Duodenal mucosa (tissue), 2 donors: Measurements from ENCODE around the gene SLC13A4.
"Not testable (repeated sequence)": the region's sequence is repeated elsewhere in the genome, so short reads cannot be mapped to it uniquely, and the experiment has no call there.

ENCODE experiments used
- H3K27ac ChIP-seq: one replicate; pipeline ENCODE4 v1.7.0; 2013; ENCODE audit warnings: low read depth, low read length
- H3K27me3 ChIP-seq, 2 donors: one replicate each; pipeline ENCODE4 v1.7.0; 2013; ENCODE audit warnings: low read length in 2 of 2, control low read depth in 1 of 2; ENCODE audit not compliant: insufficient read depth in 2 of 2, control insufficient read depth in 1 of 2
- H3K36me3 ChIP-seq, 2 donors: one replicate each; pipeline ENCODE4 v1.7.0; 2013; ENCODE audit warnings: low read length in 2 of 2, control low read depth in 1 of 2; ENCODE audit not compliant: insufficient read depth in 2 of 2, control insufficient read depth in 1 of 2
- H3K4me1 ChIP-seq, 2 donors: one replicate each; pipeline ENCODE4 v1.7.0; 2013; ENCODE audit warnings: low read length in 2 of 2, control low read depth in 1 of 2; ENCODE audit not compliant: insufficient read depth in 2 of 2, control insufficient read depth in 1 of 2
- H3K4me3 ChIP-seq, 2 donors: one replicate each; pipeline ENCODE4 v1.7.0; 2013; ENCODE audit warnings: low read length in 2 of 2, low read depth in 1 of 2
- H3K9ac ChIP-seq, 2 donors: one replicate each; pipeline ENCODE4 v1.7.0; 2013; ENCODE audit warnings: low read length in 2 of 2, low read depth in 1 of 2
- H3K9me3 ChIP-seq, 2 donors: one replicate each; pipeline ENCODE4 v1.7.0; 2013; ENCODE audit warnings: low read length in 2 of 2, control low read depth in 1 of 2; ENCODE audit not compliant: control insufficient read depth in 1 of 2

SLC13A4 gene

DNA sequence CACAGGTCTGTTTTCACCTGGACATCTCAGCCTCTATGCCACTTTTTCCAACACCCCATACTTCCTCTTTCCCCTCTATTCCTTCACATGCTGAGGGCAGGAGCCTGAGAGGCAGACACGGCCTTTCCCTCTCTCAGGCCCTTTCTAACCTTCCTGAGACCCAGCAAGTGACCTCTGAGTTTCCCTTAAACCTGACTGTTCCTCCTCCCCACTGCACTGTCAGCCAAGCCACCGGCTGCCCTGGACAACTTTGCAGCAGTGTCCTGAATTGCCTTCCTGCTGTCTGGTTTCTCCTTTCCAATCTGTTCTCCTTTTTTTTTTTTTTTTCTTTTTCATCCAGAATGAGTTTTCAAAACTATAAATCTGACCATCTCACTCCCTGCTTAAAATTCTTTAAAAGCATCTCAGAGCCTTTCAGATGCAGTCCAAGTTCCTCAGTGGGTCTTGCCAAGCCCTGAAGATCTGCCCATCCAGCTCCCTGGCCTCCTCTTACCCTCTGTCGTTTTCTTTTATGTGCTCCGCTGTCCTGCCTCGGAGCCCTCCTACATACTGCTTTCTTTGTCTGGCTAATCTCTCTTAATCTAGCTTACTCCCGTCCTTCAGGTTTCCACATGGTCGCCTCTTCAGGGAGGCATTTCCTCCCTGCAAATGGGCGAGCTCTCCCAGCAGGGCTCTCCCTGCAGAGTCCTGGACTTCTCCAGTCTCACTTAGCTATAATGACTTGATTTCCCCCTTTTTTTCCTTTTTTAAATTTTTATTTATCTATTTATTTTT is 30.5 kb downstream of the SLC13A4 start:
- no peak overlapping the region for H3K9ac ChIP-seq
- no peak overlapping the region for H3K27ac ChIP-seq
- no peaks in the 10 kb centered on the region for H3K36me3 ChIP-seq
- H3K27me3 ChIP-seq, result no peaks in the 10 kb centered on the region
- no peaks in the 10 kb centered on the region for H3K4me1 ChIP-seq
- no peaks in the 10 kb centered on the region for H3K9me3 ChIP-seq
- H3K4me3 ChIP-seq, result no peak overlapping the region

DNA sequence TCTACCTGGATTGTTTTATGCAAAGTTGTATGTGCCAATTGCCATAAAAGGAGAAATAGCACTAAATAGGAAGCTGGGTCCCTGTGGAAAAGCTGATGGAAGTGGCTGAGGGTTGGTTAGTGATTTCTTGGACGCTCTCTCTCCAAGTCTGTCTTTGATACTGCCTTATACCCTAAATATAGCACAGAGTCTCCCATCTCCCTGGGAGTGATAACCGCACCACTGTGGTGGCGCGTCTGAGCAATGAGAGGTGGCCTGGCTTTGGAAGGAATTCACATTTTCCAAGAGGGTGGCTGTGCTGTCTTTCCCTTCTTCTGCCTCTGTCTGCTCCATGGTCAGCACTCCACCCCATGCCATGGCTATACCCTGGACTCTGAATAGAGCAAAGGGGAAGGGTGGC is 34.4 kb downstream of the SLC13A4 start:
- H3K27ac ChIP-seq, result no peak overlapping the region
- no peak overlapping the region for H3K9ac ChIP-seq
- H3K9me3 ChIP-seq, result no peaks in the 10 kb centered on the region
- no peaks in the 10 kb centered on the region for H3K36me3 ChIP-seq
- H3K4me1 ChIP-seq, result no peaks in the 10 kb centered on the region
- H3K27me3 ChIP-seq, result no peaks in the 10 kb centered on the region
- no peak overlapping the region for H3K4me3 ChIP-seq

GRCh38 chr7:135692606-135693005 is 35.4 kb downstream of the SLC13A4 start:
- H3K36me3 ChIP-seq, H3K4me3 ChIP-seq, H3K9me3 ChIP-seq, H3K27ac ChIP-seq, H3K27me3 ChIP-seq, H3K4me1 ChIP-seq, H3K9ac ChIP-seq: not testable (repeated sequence)

DNA sequence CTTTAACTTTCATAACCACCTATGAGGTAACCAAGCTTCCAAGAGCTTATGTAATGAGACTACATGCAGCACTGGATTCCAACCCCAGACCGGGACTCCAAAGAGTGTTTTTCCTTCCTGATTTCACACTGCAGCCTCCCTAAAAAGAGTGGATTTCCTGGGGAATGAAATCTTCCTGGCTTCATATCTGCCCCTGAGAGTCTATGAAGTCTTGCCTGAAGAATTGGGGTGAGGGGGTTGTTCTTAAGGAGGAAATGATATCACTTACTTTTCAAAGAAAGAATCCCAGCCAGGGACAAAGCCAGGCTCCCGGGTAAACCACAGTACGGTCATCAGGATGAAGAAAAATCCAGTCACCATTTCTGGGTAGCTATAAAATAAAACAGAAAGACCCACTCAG is 35.9 kb downstream of the SLC13A4 start:
- Histone ChIP-seq H3K36me3 (no peaks in the 10 kb centered on the region), H3K9me3 (no peaks in the 10 kb centered on the region), H3K4me1 (no peaks in the 10 kb centered on the region), H3K9ac (no peak overlapping the region), H3K27me3 (no peaks in the 10 kb centered on the region), H3K27ac (no peak overlapping the region), H3K4me3 (no peak overlapping the region)

- no peak overlapping the region for H3K9ac ChIP-seq
- peaks cover 0 to under 1% of the 10 kb centered on the region in 2 donors for H3K36me3 ChIP-seq
- no peak overlapping the region for H3K27ac ChIP-seq
- no peak overlapping the region for H3K4me3 ChIP-seq
- H3K4me1 ChIP-seq, result no peaks in the 10 kb centered on the region
- H3K27me3 ChIP-seq, result no peaks in the 10 kb centered on the region
- no peaks in the 10 kb centered on the region for H3K9me3 ChIP-seq
Observed at GRCh38 chr7:135690566-135690965, 37.4 kb downstream of the SLC13A4 start.

DNA sequence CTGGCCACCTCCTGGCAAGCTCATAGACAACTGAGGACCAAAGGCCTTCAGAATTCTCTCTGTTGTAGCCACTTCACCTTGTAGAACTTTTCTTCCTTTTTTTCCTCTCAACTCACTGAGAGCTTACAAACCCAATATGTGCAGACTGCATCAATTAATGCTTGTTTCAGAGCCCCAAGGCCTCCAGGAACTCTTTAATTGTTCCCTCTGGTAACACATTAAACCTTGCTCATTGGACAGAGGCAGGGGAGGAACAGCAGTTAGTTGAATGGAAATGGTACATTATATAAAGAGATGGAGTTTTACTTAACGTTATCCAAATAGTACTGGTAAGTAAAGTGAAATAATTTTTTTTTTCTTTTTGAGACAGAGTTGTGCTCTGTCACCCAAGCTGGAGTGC is 40.5 kb downstream of the SLC13A4 start:
- Histone ChIP-seq H3K9me3 (no peaks in the 10 kb centered on the region), H3K9ac (no peak overlapping the region), H3K4me1 (no peaks in the 10 kb centered on the region), H3K36me3 (peaks cover 0 to 3% of the 10 kb centered on the region in 2 donors), H3K4me3 (no peak overlapping the region), H3K27ac (no peak overlapping the region), H3K27me3 (no peaks in the 10 kb centered on the region)

GRCh38 chr7:135685306-135686084 is 42.5 kb downstream of the SLC13A4 start:
- Histone ChIP-seq H3K27me3 (no peaks in the 10 kb centered on the region), H3K4me1 (no peaks in the 10 kb centered on the region), H3K27ac (no peak overlapping the region), H3K36me3 (peaks cover 0 to 9% of the 10 kb centered on the region in 2 donors), H3K9me3 (no peaks in the 10 kb centered on the region), H3K9ac (no peak overlapping the region), H3K4me3 (no peak overlapping the region)

DNA sequence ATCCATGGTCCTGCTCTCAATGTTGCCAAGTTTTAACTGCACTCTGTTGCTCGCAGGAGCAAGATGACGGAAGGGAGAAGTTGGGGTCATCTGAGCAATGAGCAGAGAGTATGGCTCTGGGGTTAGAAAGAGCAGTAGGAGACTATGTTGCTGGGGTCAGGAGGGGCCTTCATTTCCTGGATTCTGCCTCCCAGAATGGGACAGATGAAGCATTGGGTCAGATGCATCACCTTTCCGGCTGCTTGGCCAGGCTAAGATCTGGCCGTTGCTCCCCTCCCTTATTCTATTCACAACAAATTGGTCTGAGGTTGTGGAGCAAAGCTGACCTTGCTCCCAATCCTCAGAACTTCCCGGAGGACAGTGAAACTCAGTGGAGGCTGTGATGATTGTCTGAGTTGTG is 43.3 kb downstream of the SLC13A4 start:
- H3K9me3 ChIP-seq, result no peaks in the 10 kb centered on the region
- no peak overlapping the region for H3K4me3 ChIP-seq
- H3K27me3 ChIP-seq, result no peaks in the 10 kb centered on the region
- no peak overlapping the region for H3K27ac ChIP-seq
- peaks cover 0 to 9% of the 10 kb centered on the region in 2 donors for H3K36me3 ChIP-seq
- H3K9ac ChIP-seq, result no peak overlapping the region
- no peaks in the 10 kb centered on the region for H3K4me1 ChIP-seq

DNA sequence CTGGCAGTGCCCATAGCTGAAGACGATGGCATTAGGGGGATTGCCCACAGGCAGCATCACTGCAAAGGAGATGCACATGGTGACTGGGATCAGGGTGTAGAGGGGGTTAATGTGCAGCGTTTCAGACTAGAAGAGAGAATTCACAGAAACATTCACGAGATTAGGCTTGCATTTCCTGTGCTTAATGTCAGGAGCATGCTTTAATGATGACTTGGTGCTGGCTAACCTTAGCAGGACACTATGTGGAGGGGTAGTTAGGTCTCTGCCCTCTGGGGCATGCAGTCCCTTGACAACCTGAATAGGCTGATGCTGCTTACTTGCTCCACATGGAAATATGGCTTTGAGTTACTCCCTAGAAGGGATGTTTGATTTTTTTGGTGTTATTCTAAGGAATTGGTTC is 43.9 kb downstream of the SLC13A4 start:
- no peaks in the 10 kb centered on the region for H3K9me3 ChIP-seq
- peaks cover 0 to 9% of the 10 kb centered on the region in 2 donors for H3K36me3 ChIP-seq
- no peak overlapping the region for H3K4me3 ChIP-seq
- no peak overlapping the region for H3K9ac ChIP-seq
- no peaks in the 10 kb centered on the region for H3K4me1 ChIP-seq
- no peaks in the 10 kb centered on the region for H3K27me3 ChIP-seq
- H3K27ac ChIP-seq, result no peak overlapping the region

GRCh38 chr7:135683609-135684008 is 44.4 kb downstream of the SLC13A4 start:
- Histone ChIP-seq H3K9me3 (no peaks in the 10 kb centered on the region), H3K27me3 (no peaks in the 10 kb centered on the region), H3K27ac (no peak overlapping the region), H3K4me1 (no peaks in the 10 kb centered on the region), H3K4me3 (no peak overlapping the region), H3K36me3 (peaks cover 0 to 9% of the 10 kb centered on the region in 2 donors), H3K9ac (no peak overlapping the region)
